HepG2 (cell line): ENCODE measurements around the gene SYPL1. TPM values are rescaled to one million over a fixed set of nuclear protein-coding genes. Genes with fewer than 3 reads are reported as not detected.

Experiments used
- CENPT ChIP-seq: sonication (generic); formaldehyde crosslinking; IDR thresholded peaks from 2 replicates; pipeline ENCODE4 v1.8.0; 2022; ENCODE audit warnings: low read depth, mild to moderate bottlenecking, moderate library complexity, missing genetic modification reagents
- EP300 ChIP-seq, 3 experiments: sonication (generic) in 1 of 3; formaldehyde crosslinking in 1 of 3; IDR thresholded peaks; 2 replicates each; pipeline versions ENCODE4 v1.5.1 to v1.6.1; 2011 to 2020; ENCODE audit warnings: low read depth in 2 of 3, low read length in 2 of 3, borderline replicate concordance in 1 of 3, improper control_type of control experiment in 1 of 3, mild to moderate bottlenecking in 1 of 3, missing genetic modification reagents in 1 of 3, moderate library complexity in 1 of 3
- ESRRA ChIP-seq: sonication (generic); formaldehyde crosslinking; IDR thresholded peaks from 2 replicates; pipeline ENCODE4 v1.5.1; 2020; ENCODE audit warnings: mild to moderate bottlenecking, low read depth, missing genetic modification reagents
- FOXK1 ChIP-seq: sonication (generic); formaldehyde crosslinking; IDR thresholded peaks from 2 replicates; pipeline ENCODE4 v1.4.0; 2020; ENCODE audit warnings: low read depth, missing genetic modification reagents, borderline replicate concordance
- PHF20 ChIP-seq: sonication (generic); formaldehyde crosslinking; IDR thresholded peaks from 2 replicates; pipeline ENCODE4 v1.5.0; 2020; ENCODE audit warnings: mild to moderate bottlenecking, missing genetic modification reagents
- POGZ ChIP-seq: sonication (generic); formaldehyde crosslinking; IDR thresholded peaks from 2 replicates; pipeline ENCODE4 v1.4.0; 2020; ENCODE audit warnings: mild to moderate bottlenecking, missing genetic modification reagents
- POLR2AphosphoS5 ChIP-seq: IDR thresholded peaks from 2 replicates; pipeline ENCODE4 v1.6.1; 2012; ENCODE audit warnings: low read depth, low read length
- SAP130 ChIP-seq: IDR thresholded peaks from 2 replicates; pipeline ENCODE4 v1.6.1; 2016; ENCODE audit warnings: low read depth
- SIN3A ChIP-seq: IDR thresholded peaks from 2 replicates; pipeline ENCODE4 v1.6.1; 2011; ENCODE audit warnings: low read depth, mild to moderate bottlenecking, control low read depth, low read length, borderline replicate concordance
- SP1 ChIP-seq, 2 experiments: fragments of 450-650 bp in 1 of 2; sonication (generic) in 1 of 2; formaldehyde crosslinking in 1 of 2; IDR thresholded peaks; 2 replicates each; pipeline versions ENCODE4 v1.4.0 to v1.6.1; 2016 to 2020; ENCODE audit warnings: missing genetic modification reagents in 1 of 2
- SPEN ChIP-seq: sonication (generic); formaldehyde crosslinking; IDR thresholded peaks from 2 replicates; pipeline ENCODE4 v1.5.1; 2020; ENCODE audit warnings: low read depth, mild to moderate bottlenecking, missing genetic modification reagents
- SRF ChIP-seq: IDR thresholded peaks from 2 replicates; pipeline ENCODE4 v1.6.1; 2011; ENCODE audit warnings: mild to moderate bottlenecking, low read depth, low read length, moderate library complexity
- THAP11 ChIP-seq: IDR thresholded peaks from 2 replicates; pipeline ENCODE4 v1.6.1; 2016; ENCODE audit warnings: missing biosample characterization, missing genetic modification reagents
- ZBTB21 ChIP-seq: sonication (generic); formaldehyde crosslinking; IDR thresholded peaks from 2 replicates; pipeline ENCODE4 v1.4.0; 2020; ENCODE audit warnings: missing genetic modification reagents
- ZBTB38 ChIP-seq: sonication (generic); formaldehyde crosslinking; IDR thresholded peaks from 2 replicates; pipeline ENCODE4 v1.5.1; 2020; ENCODE audit warnings: mild to moderate bottlenecking, missing genetic modification reagents
- ZNF160 ChIP-seq: sonication (generic); formaldehyde crosslinking; IDR thresholded peaks from 2 replicates; pipeline ENCODE4 v1.8.0; 2022; ENCODE audit warnings: mild to moderate bottlenecking, inconsistent platforms, missing genetic modification reagents
- ZNF501 ChIP-seq: sonication (generic); formaldehyde crosslinking; IDR thresholded peaks from 2 replicates; pipeline ENCODE4 v1.5.1; 2020; ENCODE audit warnings: mild to moderate bottlenecking, moderate library complexity, missing genetic modification reagents
- ZNF761 ChIP-seq: sonication (generic); formaldehyde crosslinking; conservative IDR thresholded peaks from 2 replicates; pipeline ENCODE4 v1.4.0; 2020; ENCODE audit warnings: mild to moderate bottlenecking, missing genetic modification reagents
- polyA plus RNA-seq, 8 experiments: library from polyadenylated mRNA; depleted of rRNA in 3 of 8; stranded (reverse) in 7 of 8; unstranded in 1 of 8; fragments of >200 nt; fragmentation: Illumina TruSeq in 4 of 8; extraction: Trizol in 4 of 8; gene quantifications; 2 replicates each; pipeline versions ENCODE4 v1.2.1 to v1.2.3, GENCODE V29; 2011 to 2016; ENCODE audit warnings: low read depth in 4 of 8, missing spikeins in 1 of 8, mixed read lengths in 1 of 8; ENCODE audit not compliant: insufficient read depth in 1 of 8
- total RNA-seq, 5 experiments: library from RNA; depleted of rRNA; stranded (reverse); fragments of >200 nt; fragmentation: Illumina TruSeq; extraction: Trizol; gene quantifications; 2 replicates each; pipeline ENCODE4 v1.2.3, GENCODE V29; 2016; ENCODE audit warnings: low read depth in 1 of 5
- TF ChIP-seq, protein P1 (sequence below): sonication (generic); formaldehyde crosslinking; IDR thresholded peaks from 2 replicates; pipeline ENCODE4 v1.8.0; 2022; ENCODE audit warnings: mild to moderate bottlenecking, missing genetic modification reagents, moderate library complexity
- TF ChIP-seq, protein P2 (sequence below): sonication (generic); formaldehyde crosslinking; IDR thresholded peaks from 2 replicates; pipeline ENCODE4 v1.4.0; 2020; ENCODE audit warnings: missing genetic modification reagents, borderline replicate concordance
- TF ChIP-seq, protein P3 (sequence below): sonication (generic); formaldehyde crosslinking; IDR thresholded peaks from 2 replicates; pipeline ENCODE4 v1.5.1; 2020; ENCODE audit warnings: mild to moderate bottlenecking, moderate library complexity, missing genetic modification reagents
- TF ChIP-seq, protein P4 (sequence below): sonication (generic); formaldehyde crosslinking; IDR thresholded peaks from 2 replicates; pipeline ENCODE4 v1.5.0; 2020; ENCODE audit warnings: mild to moderate bottlenecking, missing genetic modification reagents, moderate library complexity

The SYPL1 gene
- total and polyA plus RNA-seq, 2 of the 13 experiments (the other 11 are each of a cell fraction or from before 2014, with no cell fraction given) = 27.5 to 40.2 TPM

DNA sequence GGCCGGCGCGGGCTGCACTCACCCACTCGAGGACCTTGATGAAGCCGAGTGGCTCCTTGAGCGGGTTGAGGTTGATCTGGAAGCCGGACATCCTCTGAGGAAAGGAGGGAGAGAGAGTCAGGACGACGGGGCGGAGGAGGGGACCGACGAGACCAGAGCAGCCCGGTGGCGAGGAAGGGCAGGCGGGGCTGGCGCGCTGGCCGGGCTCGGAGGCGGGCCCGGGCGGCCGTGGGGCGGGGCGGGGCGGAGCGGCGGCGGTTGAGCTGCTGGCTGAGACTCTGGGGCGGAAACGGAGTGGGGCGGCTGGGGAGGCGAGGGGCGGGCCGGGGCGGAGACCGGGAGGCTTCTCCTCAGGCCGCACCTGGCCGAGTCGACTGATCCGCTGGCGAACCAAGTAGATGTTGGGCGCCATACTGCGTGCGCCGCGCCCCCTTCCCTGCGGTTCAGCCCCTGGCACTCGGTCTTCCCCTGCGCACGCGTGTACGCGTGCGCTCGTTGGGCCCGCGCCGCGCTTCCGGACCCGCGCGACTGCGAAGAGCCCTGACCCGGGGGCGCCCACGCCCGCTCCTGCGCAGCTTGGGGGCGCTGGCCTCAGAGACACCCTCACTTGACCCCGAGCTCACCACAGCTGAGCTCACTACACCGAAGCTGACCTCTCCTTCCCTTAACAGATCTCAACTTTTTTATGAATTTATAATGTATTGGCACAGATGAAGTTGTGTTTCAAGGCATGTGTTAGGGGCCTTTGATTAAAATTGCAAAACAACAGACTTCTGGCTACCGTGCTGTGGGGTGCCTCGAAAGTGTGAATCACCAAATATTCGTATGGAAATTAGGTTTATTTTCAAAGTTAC, at the start of gene SYPL1 (continued):
- TF ChIP-seq FOXK1 (CRISPR knock-in tag) (peak; percentile 16; the same call in 1 of the 2 replicates), POLR2AphosphoS5 (peak; percentile 61), SP1 (IDR thresholded peaks at IDR 0.05) (peak; percentile 97), SP1 (CRISPR knock-in tag; IDR thresholded peaks at IDR 0.05) (peak; percentile 90), CENPT (CRISPR knock-in tag) (0 out of 2 replicates have a peak, but pooled peaks have one; percentile 29), ZBTB21 (no peak), ZNF761 (CRISPR knock-in tag) (peak; percentile 60; the same call in 1 of the 2 replicates), ZNF501 (0 out of 2 replicates have a peak, but pooled peaks have one; percentile 23), POGZ (0 out of 2 replicates have a peak, but pooled peaks have one; percentile 30), SPEN (CRISPR knock-in tag) (peak; percentile 62; the same call in 1 of the 2 replicates), ZNF160 (0 out of 2 replicates have a peak, but pooled peaks have one; percentile 27), THAP11 (CRISPR knock-in tag) (peak; percentile 54), SRF (no peak), SAP130 (CRISPR knock-in tag) (peak; percentile 39; the same call in 1 of the 2 replicates), ESRRA (CRISPR knock-in tag) (0 out of 2 replicates have a peak, but pooled peaks have one; percentile 21), EP300 (IDR thresholded peaks at IDR 0.05; ENCODE audit: low read depth in 2 of 2, low read length in 2 of 2) (no peak), EP300 (CRISPR knock-in tag; IDR thresholded peaks at IDR 0.05; ENCODE audit: borderline replicate concordance) (0 out of 2 replicates have a peak, but pooled peaks have one; percentile 23), PHF20 (CRISPR knock-in tag) (peak; percentile 66), ZBTB38 (CRISPR knock-in tag) (peak; percentile 58; the same call in 1 of the 2 replicates), SIN3A (peak; percentile 68; the same call in 1 of the 2 replicates)
- TF ChIP-seq, protein P1, sequence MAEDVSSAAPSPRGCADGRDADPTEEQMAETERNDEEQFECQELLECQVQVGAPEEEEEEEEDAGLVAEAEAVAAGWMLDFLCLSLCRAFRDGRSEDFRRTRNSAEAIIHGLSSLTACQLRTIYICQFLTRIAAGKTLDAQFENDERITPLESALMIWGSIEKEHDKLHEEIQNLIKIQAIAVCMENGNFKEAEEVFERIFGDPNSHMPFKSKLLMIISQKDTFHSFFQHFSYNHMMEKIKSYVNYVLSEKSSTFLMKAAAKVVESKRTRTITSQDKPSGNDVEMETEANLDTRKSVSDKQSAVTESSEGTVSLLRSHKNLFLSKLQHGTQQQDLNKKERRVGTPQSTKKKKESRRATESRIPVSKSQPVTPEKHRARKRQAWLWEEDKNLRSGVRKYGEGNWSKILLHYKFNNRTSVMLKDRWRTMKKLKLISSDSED (CRISPR knock-in tag) = 0 out of 2 replicates have a peak, but pooled peaks have one; percentile 33
- TF ChIP-seq, protein P2, sequence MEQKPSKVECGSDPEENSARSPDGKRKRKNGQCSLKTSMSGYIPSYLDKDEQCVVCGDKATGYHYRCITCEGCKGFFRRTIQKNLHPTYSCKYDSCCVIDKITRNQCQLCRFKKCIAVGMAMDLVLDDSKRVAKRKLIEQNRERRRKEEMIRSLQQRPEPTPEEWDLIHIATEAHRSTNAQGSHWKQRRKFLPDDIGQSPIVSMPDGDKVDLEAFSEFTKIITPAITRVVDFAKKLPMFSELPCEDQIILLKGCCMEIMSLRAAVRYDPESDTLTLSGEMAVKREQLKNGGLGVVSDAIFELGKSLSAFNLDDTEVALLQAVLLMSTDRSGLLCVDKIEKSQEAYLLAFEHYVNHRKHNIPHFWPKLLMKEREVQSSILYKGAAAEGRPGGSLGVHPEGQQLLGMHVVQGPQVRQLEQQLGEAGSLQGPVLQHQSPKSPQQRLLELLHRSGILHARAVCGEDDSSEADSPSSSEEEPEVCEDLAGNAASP (CRISPR knock-in tag) = peak; percentile 82
- TF ChIP-seq, protein P3, sequence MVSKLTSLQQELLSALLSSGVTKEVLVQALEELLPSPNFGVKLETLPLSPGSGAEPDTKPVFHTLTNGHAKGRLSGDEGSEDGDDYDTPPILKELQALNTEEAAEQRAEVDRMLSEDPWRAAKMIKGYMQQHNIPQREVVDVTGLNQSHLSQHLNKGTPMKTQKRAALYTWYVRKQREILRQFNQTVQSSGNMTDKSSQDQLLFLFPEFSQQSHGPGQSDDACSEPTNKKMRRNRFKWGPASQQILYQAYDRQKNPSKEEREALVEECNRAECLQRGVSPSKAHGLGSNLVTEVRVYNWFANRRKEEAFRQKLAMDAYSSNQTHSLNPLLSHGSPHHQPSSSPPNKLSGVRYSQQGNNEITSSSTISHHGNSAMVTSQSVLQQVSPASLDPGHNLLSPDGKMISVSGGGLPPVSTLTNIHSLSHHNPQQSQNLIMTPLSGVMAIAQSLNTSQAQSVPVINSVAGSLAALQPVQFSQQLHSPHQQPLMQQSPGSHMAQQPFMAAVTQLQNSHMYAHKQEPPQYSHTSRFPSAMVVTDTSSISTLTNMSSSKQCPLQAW = no peak
- TF ChIP-seq, protein P4, sequence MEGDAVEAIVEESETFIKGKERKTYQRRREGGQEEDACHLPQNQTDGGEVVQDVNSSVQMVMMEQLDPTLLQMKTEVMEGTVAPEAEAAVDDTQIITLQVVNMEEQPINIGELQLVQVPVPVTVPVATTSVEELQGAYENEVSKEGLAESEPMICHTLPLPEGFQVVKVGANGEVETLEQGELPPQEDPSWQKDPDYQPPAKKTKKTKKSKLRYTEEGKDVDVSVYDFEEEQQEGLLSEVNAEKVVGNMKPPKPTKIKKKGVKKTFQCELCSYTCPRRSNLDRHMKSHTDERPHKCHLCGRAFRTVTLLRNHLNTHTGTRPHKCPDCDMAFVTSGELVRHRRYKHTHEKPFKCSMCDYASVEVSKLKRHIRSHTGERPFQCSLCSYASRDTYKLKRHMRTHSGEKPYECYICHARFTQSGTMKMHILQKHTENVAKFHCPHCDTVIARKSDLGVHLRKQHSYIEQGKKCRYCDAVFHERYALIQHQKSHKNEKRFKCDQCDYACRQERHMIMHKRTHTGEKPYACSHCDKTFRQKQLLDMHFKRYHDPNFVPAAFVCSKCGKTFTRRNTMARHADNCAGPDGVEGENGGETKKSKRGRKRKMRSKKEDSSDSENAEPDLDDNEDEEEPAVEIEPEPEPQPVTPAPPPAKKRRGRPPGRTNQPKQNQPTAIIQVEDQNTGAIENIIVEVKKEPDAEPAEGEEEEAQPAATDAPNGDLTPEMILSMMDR (CRISPR knock-in tag) = peak; percentile 27; the same call in 1 of the 2 replicates
